ENCODE measurements around the gene PARP16. TPM values are rescaled to one million over a fixed set of nuclear protein-coding genes. Genes with fewer than 3 reads are reported as not detected.

The PARP16 gene
- total RNA-seq, 4 donors from 2014 or later, result 2.3 to 14.7 (median 6.5) TPM

DNA sequence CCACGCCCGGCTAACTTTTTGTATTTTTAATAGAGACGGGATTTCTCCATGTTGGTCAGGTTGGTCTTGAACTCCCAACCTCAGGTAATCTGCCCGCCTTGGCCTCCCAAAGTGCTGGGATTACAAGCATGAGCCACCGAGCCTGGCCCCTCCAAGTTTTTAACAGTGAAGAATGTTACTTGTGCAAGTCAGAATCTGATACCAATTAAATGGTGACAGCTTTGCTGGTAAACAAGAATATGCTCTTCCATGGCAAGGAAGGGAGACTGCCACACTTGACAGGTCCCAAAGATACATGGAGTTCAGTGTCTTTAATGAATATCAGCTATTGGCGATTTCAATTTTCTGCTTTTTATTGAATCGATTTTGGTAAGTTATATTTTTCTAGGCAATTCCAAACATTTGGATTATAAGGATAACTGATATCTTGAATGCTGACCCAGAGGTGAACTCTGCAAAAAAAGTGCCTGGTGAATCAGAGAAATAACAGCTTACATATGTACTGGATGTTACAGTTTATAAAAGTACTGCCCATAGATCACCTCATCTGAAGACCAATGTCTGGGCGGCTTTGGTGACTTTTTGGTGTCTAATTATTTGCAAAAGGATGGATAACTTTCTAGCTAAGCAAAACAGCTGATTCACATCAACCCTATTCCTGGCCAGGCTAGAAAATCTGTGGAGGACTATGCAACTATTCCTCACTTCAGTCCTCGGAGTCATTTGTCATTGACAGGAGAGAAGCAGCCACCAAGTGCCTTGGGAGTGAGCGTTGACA, 1.2 kb downstream of the PARP16 start:
- Histone ChIP-seq H3K27ac (peak overlapping the region; percentile 91 to 93), H3K4me1 (peaks cover 0 to 7% of the 10 kb centered on the region in 2 donors), H3K4me3 (peak overlapping the region; percentile 74 to 85), H3K36me3 (no peaks in the 10 kb centered on the region), H3K9me3 (no peaks in the 10 kb centered on the region), H3K27me3 (no peaks in the 10 kb centered on the region)
- DNase-seq, result no peak
- no peak for TF ChIP-seq POLR2A (IDR thresholded peaks at IDR 0.05)
- TF ChIP-seq, protein P1, sequence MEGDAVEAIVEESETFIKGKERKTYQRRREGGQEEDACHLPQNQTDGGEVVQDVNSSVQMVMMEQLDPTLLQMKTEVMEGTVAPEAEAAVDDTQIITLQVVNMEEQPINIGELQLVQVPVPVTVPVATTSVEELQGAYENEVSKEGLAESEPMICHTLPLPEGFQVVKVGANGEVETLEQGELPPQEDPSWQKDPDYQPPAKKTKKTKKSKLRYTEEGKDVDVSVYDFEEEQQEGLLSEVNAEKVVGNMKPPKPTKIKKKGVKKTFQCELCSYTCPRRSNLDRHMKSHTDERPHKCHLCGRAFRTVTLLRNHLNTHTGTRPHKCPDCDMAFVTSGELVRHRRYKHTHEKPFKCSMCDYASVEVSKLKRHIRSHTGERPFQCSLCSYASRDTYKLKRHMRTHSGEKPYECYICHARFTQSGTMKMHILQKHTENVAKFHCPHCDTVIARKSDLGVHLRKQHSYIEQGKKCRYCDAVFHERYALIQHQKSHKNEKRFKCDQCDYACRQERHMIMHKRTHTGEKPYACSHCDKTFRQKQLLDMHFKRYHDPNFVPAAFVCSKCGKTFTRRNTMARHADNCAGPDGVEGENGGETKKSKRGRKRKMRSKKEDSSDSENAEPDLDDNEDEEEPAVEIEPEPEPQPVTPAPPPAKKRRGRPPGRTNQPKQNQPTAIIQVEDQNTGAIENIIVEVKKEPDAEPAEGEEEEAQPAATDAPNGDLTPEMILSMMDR (IDR thresholded peaks at IDR 0.05), result no peak
- intact Hi-C loops (cut with DNase I; ENCODE audit: low total_unique reads), result no loop called here

DNA sequence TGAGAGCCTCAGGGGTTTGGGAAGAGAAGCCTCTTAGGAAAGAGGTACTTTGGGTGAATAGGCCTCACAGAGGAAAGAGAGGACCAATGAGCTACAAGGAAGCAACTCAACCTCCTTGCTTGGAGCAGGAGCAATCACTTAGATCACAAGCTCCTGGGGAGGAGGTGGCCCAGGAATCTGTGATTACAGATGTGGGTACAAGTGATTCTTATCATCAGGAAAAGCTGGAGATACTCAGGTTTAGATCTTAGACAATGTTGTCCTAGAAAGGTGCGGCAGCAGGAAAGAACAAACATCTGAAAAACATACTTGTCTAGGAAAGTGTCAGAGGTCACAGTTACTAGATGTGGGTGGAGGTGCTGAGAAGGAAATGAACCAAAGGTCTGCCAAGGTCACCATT, 8.2 kb downstream of the PARP16 start:
- DNase-seq, result no peak
- intact Hi-C loops (cut with DNase I; ENCODE audit: low total_unique reads), result no loop called here
- no peak for TF ChIP-seq POLR2A (IDR thresholded peaks at IDR 0.05)
- TF ChIP-seq, protein P1 (IDR thresholded peaks at IDR 0.05), result no peak

GRCh38 chr15:65277015-65277414, 9.7 kb downstream of the PARP16 start:
- no peaks in the 10 kb centered on the region for H3K9me3 ChIP-seq
- no peak overlapping the region for H3K4me3 ChIP-seq
- H3K4me1 ChIP-seq, result no peaks in the 10 kb centered on the region
- TF ChIP-seq, protein P1 (IDR thresholded peaks at IDR 0.05), result no peak
- TF ChIP-seq POLR2A (IDR thresholded peaks at IDR 0.05), result no peak
- no peak for DNase-seq
- no peaks in the 10 kb centered on the region for H3K36me3 ChIP-seq
- intact Hi-C loops (cut with DNase I; ENCODE audit: low total_unique reads), result no loop called here
- H3K27ac ChIP-seq, result no peak overlapping the region
- no peaks in the 10 kb centered on the region for H3K27me3 ChIP-seq

More for the DNA sequence above, 8.2 kb downstream of the PARP16 start:
- no peaks in the 10 kb centered on the region for H3K4me1 ChIP-seq
- H3K4me3 ChIP-seq, result no peak overlapping the region
- no peak overlapping the region for H3K27ac ChIP-seq
- no peaks in the 10 kb centered on the region for H3K9me3 ChIP-seq
- H3K36me3 ChIP-seq, result no peaks in the 10 kb centered on the region
- H3K27me3 ChIP-seq, result no peaks in the 10 kb centered on the region

- no peak overlapping the region for H3K27ac ChIP-seq
- no peak overlapping the region for H3K4me3 ChIP-seq
- H3K36me3 ChIP-seq, result no peaks in the 10 kb centered on the region
- H3K27me3 ChIP-seq, result no peaks in the 10 kb centered on the region
- H3K4me1 ChIP-seq, result peaks cover 0 to 1% of the 10 kb centered on the region in 2 donors
- H3K9me3 ChIP-seq, result no peaks in the 10 kb centered on the region
- intact Hi-C loops (cut with DNase I; ENCODE audit: low total_unique reads), result no loop called here
- TF ChIP-seq, protein P1 (IDR thresholded peaks at IDR 0.05), result no peak
- TF ChIP-seq POLR2A (IDR thresholded peaks at IDR 0.05), result no peak
- no peak for DNase-seq
These were observed 11.0 kb downstream of the PARP16 start for GRCh38 chr15:65275728-65276126.

DNA sequence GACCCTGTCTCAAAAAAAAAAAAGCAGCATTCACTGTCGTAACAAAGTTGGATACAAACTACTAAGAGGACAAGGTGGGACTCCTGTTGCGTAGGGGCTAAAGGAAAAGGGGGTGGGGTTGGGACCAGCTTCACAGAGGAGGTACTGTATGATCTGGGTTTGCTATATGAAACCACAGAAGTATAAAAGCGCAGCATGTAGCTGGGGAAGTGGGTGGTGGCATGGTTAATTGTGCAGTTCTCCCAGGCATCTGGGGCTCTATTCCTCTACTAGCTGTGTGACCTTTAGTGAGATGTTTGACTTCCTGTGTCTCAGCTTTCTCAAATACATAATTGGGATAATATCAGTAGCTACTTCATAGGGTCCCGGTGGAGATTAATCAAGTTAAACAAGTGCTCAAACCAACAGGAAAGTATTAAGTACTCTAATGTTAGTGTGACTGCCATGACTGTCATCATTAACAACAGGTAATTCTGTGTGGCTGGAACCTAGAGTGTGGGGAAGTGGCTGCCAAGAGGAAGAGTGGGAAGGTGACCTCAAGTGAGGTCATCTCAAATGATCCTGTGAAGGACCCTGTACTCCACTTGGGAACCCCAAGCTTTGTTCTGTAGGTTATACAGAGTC, 11.5 kb downstream of the PARP16 start:
- Histone ChIP-seq H3K4me1 (peaks cover 0 to 4% of the 10 kb centered on the region in 2 donors), H3K27me3 (no peaks in the 10 kb centered on the region), H3K4me3 (no peak overlapping the region), H3K36me3 (no peaks in the 10 kb centered on the region), H3K9me3 (no peaks in the 10 kb centered on the region), H3K27ac (no peak overlapping the region)
- TF ChIP-seq POLR2A (IDR thresholded peaks at IDR 0.05), result no peak
- TF ChIP-seq, protein P1 (IDR thresholded peaks at IDR 0.05), result no peak
- intact Hi-C loops (cut with DNase I; ENCODE audit: low total_unique reads), result no loop called here
- DNase-seq, result no peak

Data from uterus (tissue), 4 donors.